Fibroblast of skin of right quadriceps (primary cell): ENCODE results near the gene ASIC2.

ENCODE experiments used
- DNase-seq: peaks from one replicate; pipeline ENCODE4 v3.0.0-alpha.2; 2013

The ASIC2 gene

GRCh38 chr17:33292981-33293867 is at the start of gene ASIC2:
Gene ASIC2 (minus strand): TSS chr17:33293295.
- no peak for DNase-seq

GRCh38 chr17:33342025-33342424 is 48.9 kb upstream of the ASIC2 start:
- DNase-seq: no peak

GRCh38 chr17:33338242-33338641 is 45.1 kb upstream of the ASIC2 start:
- DNase-seq: no peak

- no peak for DNase-seq
Observed at GRCh38 chr17:33335491-33336173, 42.5 kb upstream of the ASIC2 start.

GRCh38 chr17:33334703-33335102 is 41.6 kb upstream of the ASIC2 start:
- DNase-seq: no peak

- no peak for DNase-seq
Observed at GRCh38 chr17:33330877-33331276, 37.8 kb upstream of the ASIC2 start.

GRCh38 chr17:33328129-33328528 is 35.0 kb upstream of the ASIC2 start:
- no peak for DNase-seq

GRCh38 chr17:33324736-33325135 is 31.6 kb upstream of the ASIC2 start:
- no peak for DNase-seq

GRCh38 chr17:33322063-33322462 is 29.0 kb upstream of the ASIC2 start:
- no peak for DNase-seq

- no peak for DNase-seq
Observed at GRCh38 chr17:33318241-33318640, 25.1 kb upstream of the ASIC2 start.

- no peak for DNase-seq
Observed at GRCh38 chr17:33316746-33317145, 23.7 kb upstream of the ASIC2 start.

- DNase-seq: no peak
Observed at GRCh38 chr17:33310296-33310695, 17.2 kb upstream of the ASIC2 start.

- DNase-seq: no peak
Observed at GRCh38 chr17:33303254-33303653, 10.2 kb upstream of the ASIC2 start.

GRCh38 chr17:33302394-33302793 is 9.3 kb upstream of the ASIC2 start:
- DNase-seq: no peak

- no peak for DNase-seq
Observed at GRCh38 chr17:33300241-33300640, 7.1 kb upstream of the ASIC2 start.

GRCh38 chr17:33299115-33299514 is 6.0 kb upstream of the ASIC2 start:
- no peak for DNase-seq

- no peak for DNase-seq
Observed at GRCh38 chr17:33297643-33298042, 4.5 kb upstream of the ASIC2 start.

- no peak for DNase-seq
Observed at GRCh38 chr17:33294994-33295393, 1.9 kb upstream of the ASIC2 start.

GRCh38 chr17:33292201-33292980 is 704 bp downstream of the ASIC2 start:
- peak; percentile 10 for DNase-seq

GRCh38 chr17:33291248-33292200 is 1.6 kb downstream of the ASIC2 start:
- peak; percentile 23 for DNase-seq

GRCh38 chr17:33290253-33290652 is 2.8 kb downstream of the ASIC2 start:
- no peak for DNase-seq

- no peak for DNase-seq
Observed at GRCh38 chr17:33288954-33289353, 4.1 kb downstream of the ASIC2 start.
